Measurements from ENCODE around the gene SEMA4B.
"Not testable (repeated sequence)": the region's sequence is repeated elsewhere in the genome, so short reads cannot be mapped to it uniquely, and the experiment has no call there.

The SEMA4B gene

DNA sequence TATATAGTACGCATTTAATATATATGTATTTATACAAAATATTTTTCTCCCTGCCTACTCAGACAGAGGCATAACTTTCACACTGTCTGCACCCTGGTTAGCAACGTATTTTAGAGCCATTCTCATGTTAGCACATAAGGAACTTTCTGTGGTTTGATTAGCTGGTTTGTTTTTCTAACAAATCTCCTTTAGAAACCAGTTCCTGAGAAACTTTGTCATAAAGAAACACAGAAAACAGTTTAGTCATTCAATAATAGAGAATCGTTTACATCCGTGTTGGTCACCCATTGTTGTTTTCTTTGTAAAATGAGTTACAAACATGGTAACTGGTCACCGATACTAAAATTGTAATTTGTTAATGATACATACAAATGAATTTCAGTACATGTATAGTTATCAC lies 58.4 kb downstream of the SEMA4B start:
- H3K27me3 ChIP-seq (ENCODE audit: insufficient read depth, low read depth, severe bottlenecking): no peaks in the 10 kb centered on the region
- no peak overlapping the region for H3K27ac ChIP-seq
- H3K36me3 ChIP-seq: no peaks in the 10 kb centered on the region
- TF ChIP-seq, protein P1, sequence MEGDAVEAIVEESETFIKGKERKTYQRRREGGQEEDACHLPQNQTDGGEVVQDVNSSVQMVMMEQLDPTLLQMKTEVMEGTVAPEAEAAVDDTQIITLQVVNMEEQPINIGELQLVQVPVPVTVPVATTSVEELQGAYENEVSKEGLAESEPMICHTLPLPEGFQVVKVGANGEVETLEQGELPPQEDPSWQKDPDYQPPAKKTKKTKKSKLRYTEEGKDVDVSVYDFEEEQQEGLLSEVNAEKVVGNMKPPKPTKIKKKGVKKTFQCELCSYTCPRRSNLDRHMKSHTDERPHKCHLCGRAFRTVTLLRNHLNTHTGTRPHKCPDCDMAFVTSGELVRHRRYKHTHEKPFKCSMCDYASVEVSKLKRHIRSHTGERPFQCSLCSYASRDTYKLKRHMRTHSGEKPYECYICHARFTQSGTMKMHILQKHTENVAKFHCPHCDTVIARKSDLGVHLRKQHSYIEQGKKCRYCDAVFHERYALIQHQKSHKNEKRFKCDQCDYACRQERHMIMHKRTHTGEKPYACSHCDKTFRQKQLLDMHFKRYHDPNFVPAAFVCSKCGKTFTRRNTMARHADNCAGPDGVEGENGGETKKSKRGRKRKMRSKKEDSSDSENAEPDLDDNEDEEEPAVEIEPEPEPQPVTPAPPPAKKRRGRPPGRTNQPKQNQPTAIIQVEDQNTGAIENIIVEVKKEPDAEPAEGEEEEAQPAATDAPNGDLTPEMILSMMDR (IDR thresholded peaks at IDR 0.05; ENCODE audit: low read depth, low read length): no peak
- H3K4me3 ChIP-seq (ENCODE audit: low read depth, low read length): no peak overlapping the region
- no peaks in the 10 kb centered on the region for H3K9me3 ChIP-seq (ENCODE audit: severe bottlenecking)
- no peak for DNase-seq

DNA sequence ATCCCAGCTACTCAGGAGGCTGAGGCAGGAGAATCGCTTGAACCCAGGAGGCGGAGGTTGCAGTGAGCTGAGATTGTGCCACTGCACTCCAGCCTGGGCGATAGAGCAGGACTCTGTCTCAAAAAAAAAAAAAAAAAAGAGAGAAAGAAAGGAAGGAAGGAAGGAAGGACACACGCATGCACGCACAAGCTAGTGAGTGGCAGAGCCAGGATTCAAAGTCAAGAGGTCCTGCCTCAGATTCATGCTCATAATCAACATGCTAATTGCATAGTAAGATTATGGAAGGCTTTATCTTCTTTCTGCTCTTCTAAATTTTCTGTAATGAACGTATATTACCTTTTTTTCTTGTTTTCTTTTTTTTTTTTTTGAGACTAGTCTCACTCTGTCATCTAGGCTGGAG lies 59.6 kb downstream of the SEMA4B start:
- not testable (repeated sequence) for DNase-seq; H3K9me3 ChIP-seq (ENCODE audit: severe bottlenecking); H3K27ac ChIP-seq; H3K27me3 ChIP-seq (ENCODE audit: insufficient read depth, low read depth, severe bottlenecking); H3K36me3 ChIP-seq; H3K4me3 ChIP-seq (ENCODE audit: low read depth, low read length)

DNA sequence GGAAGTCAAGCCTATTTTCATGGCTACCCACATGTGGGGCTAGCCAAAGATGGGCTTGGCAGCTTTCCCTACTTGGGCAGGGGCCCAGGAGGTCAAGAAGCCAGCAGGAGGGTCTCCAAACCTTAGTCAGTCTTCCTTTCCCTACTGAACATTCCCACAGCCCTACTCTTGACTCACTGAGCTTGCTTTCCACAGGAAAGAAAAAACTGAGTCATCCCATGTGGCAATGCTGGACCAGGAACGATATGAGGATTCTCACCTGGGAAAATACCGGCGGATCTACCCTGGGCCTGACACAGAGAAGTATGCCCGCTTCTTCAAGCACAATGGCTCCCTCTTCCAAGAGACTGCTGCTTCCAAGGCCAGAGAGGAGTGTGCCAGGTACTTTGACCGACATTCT lies 60.7 kb downstream of the SEMA4B start:
- TF ChIP-seq, protein P1 (IDR thresholded peaks at IDR 0.05; ENCODE audit: low read depth, low read length): no peak
- H3K27ac ChIP-seq: no peak overlapping the region
- no peak for DNase-seq
- no peak overlapping the region for H3K4me3 ChIP-seq (ENCODE audit: low read depth, low read length)
- H3K9me3 ChIP-seq (ENCODE audit: severe bottlenecking): no peaks in the 10 kb centered on the region
- H3K36me3 ChIP-seq: peaks cover 3% of the 10 kb centered on the region
- H3K27me3 ChIP-seq (ENCODE audit: insufficient read depth, low read depth, severe bottlenecking): no peaks in the 10 kb centered on the region

DNA sequence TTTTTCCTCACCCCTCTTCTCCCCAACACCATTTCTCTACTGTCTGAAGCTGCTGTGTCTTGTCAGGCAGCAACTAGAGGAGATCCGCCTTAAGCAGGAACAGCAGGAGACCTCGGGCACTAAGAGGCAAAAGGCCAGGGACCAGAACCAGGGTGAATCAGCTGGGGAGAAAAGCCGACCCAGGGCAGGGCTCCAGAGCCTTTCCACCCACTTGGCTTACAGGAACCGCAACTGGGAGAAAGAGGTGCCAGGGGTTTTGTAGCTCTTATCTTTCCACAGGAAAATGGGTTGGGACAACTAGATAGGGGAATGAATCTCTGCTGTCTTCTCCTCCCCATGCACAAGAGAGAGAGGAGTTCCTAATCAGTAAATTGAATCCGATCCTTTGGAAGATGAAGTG lies 61.3 kb downstream of the SEMA4B start:
- Histone ChIP-seq H3K27ac (no peak overlapping the region), H3K36me3 (peaks cover 9% of the 10 kb centered on the region), H3K9me3 (ENCODE audit: severe bottlenecking) (no peaks in the 10 kb centered on the region), H3K27me3 (ENCODE audit: insufficient read depth, low read depth, severe bottlenecking) (no peaks in the 10 kb centered on the region), H3K4me3 (ENCODE audit: low read depth, low read length) (no peak overlapping the region)
- no peak for DNase-seq
- TF ChIP-seq, protein P1 (IDR thresholded peaks at IDR 0.05; ENCODE audit: low read depth, low read length): no peak

DNA sequence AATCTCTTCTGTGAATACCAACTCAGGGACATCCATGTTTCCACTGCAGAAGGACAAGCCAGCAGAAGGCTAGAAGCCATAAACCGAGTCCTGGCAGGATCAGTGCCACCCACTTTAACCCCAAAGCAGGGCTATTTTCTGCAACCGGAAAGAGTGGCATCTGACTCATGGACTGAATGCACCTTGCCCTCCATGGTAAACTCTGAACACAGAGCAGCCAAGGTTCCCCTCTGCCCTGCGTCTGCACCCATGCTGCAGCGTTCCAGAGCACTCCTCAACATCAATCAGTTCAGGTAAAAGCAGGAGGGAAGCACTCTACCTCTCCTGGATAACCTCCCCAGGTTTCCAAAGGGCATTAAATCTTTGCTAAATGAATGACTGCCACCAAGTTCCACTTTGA lies 63.5 kb downstream of the SEMA4B start:
- H3K36me3 ChIP-seq: peaks cover 23% of the 10 kb centered on the region
- no peaks in the 10 kb centered on the region for H3K9me3 ChIP-seq (ENCODE audit: severe bottlenecking)
- DNase-seq: no peak
- H3K27ac ChIP-seq: peak overlapping the region; percentile 96
- TF ChIP-seq, protein P1 (IDR thresholded peaks at IDR 0.05; ENCODE audit: low read depth, low read length): no peak
- peak overlapping the region; percentile 83 for H3K4me3 ChIP-seq (ENCODE audit: low read depth, low read length)
- H3K27me3 ChIP-seq (ENCODE audit: insufficient read depth, low read depth, severe bottlenecking): no peaks in the 10 kb centered on the region

DNA sequence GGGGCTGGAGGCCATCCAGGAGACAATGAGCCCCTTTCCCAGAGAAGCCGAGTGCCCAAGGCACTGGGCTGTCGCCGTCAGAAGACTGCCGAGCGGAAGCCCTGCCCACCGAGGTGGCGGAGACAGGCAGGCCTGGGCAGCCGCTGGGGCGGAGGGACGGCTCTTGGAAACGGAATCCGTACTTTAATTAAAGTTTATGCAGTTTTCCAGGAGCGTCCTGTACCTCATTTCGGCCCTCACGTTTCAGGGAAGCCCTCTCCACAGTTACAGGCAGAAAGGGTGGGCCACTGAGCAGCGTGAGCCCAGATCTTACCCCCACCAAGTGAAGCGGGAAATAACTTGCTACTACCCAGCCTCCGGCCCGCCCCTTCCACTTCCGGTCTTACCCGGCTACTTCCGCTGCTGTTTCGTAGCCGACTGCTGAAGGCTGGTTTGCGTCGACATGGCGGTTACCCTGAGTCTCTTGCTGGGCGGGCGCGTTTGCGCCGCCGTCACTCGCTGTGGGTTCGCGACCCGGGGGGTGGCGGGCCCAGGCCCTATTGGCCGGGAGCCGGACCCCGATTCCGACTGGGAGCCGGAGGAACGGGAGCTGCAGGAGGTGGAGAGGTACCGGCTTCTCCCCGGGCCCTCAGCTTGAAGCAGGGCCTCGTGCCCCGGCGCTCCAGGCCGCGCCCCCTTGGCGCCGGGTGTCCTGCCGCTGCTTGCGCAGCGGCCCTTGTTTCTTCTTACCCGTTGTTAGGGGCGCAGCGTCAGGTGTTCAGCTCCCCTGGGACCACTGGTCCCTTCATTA lies 64.3 kb downstream of the SEMA4B start, which contains the start of gene NGRN:
Gene NGRN (plus strand): TSS at position 402 of the 790 bp plus-strand sequence. CDS start 41 bp downstream, at position 443.
- TF ChIP-seq, protein P1 (IDR thresholded peaks at IDR 0.05; ENCODE audit: low read depth, low read length): no peak
- Histone ChIP-seq H3K27ac (peak within 1 kb of the TSS; percentile 96), H3K4me3 (ENCODE audit: low read depth, low read length) (peak within 1 kb of the TSS; percentile 83), H3K9me3 (ENCODE audit: severe bottlenecking) (no peaks in the 10 kb centered on the region), H3K36me3 (peaks cover 31% of the 10 kb centered on the region), H3K27me3 (ENCODE audit: insufficient read depth, low read depth, severe bottlenecking) (no peaks in the 10 kb centered on the region)
- peak; percentile 90 for DNase-seq
